NT2/D1 (cell line): ENCODE results near the gene IFI27L1.
"Not testable (repeated sequence)": the region's sequence is repeated elsewhere in the genome, so short reads cannot be mapped to it uniquely, and the experiment has no call there.

Experiments used
- SUZ12 ChIP-seq: IDR thresholded peaks from 2 replicates; pipeline ENCODE4 v1.6.1; 2011; ENCODE audit not compliant: insufficient read length, insufficient read depth; ENCODE audit errors: extremely low read depth
- YY1 ChIP-seq: IDR thresholded peaks from 2 replicates; pipeline ENCODE4 v1.6.1; 2011; ENCODE audit not compliant: insufficient read length, insufficient read depth
- ZNF274 ChIP-seq: IDR thresholded peaks from 2 replicates; pipeline ENCODE4 v1.6.1; 2011; ENCODE audit warnings: mild to moderate bottlenecking, low read depth, low read length

GRCh38 chr14:94072076-94072475 lies 9.0 kb upstream of the IFI27L1 start:
- TF ChIP-seq YY1, ZNF274, SUZ12: not testable (repeated sequence)
